Thymus (tissue), 11 donors: ENCODE measurements around the gene FRMD3. TPM values are rescaled to one million over a fixed set of nuclear protein-coding genes. Genes with fewer than 3 reads are reported as not detected.

Experiments used
- DNase-seq, 9 donors: peaks; one replicate each; pipeline ENCODE4 v3.0.0-alpha.2; 2013; ENCODE audit warnings: low spot score in 9 of 9, low read depth in 6 of 9, missing footprints in 1 of 9
- H3K27ac ChIP-seq, 2 donors: one replicate each; pipeline ENCODE4 v1.5.1; 2013; ENCODE audit warnings: control low read depth in 1 of 2, low read depth in 1 of 2, low read length in 1 of 2, mild to moderate bottlenecking in 1 of 2, moderate library complexity in 1 of 2
- H3K27me3 ChIP-seq, 2 donors: one replicate each; pipeline ENCODE4 v1.5.1; 2013; ENCODE audit warnings: low read length in 1 of 2; ENCODE audit not compliant: control insufficient read depth in 2 of 2, insufficient read depth in 1 of 2
- H3K36me3 ChIP-seq, 2 donors: one replicate each; pipeline ENCODE4 v1.5.1; 2013; ENCODE audit warnings: low read length in 1 of 2, mild to moderate bottlenecking in 1 of 2, moderate library complexity in 1 of 2; ENCODE audit not compliant: control insufficient read depth in 2 of 2, insufficient read depth in 2 of 2
- H3K4me1 ChIP-seq, 2 donors: one replicate each; pipeline ENCODE4 v1.5.1; 2013; ENCODE audit warnings: low read length in 2 of 2; ENCODE audit not compliant: control insufficient read depth in 2 of 2, insufficient read depth in 2 of 2
- H3K4me3 ChIP-seq, 2 donors: one replicate each; pipeline ENCODE4 v1.5.1; 2013; ENCODE audit warnings: low read length in 2 of 2, control low read depth in 1 of 2, mild to moderate bottlenecking in 1 of 2
- H3K9me3 ChIP-seq, 2 donors: one replicate each; pipeline ENCODE4 v1.5.1; 2013; ENCODE audit warnings: low read length in 1 of 2, mild to moderate bottlenecking in 1 of 2; ENCODE audit not compliant: control insufficient read depth in 2 of 2, insufficient read depth in 1 of 2
- WGBS: extraction: QIAGEN DNeasy Blood & Tissue Kit; methylation state at CpG from one replicate; pipeline ENCODE4 v1.1.7; 2013; 5-methylcytosine and 5-hydroxymethylcytosine counted together
- polyA plus RNA-seq: library from polyadenylated mRNA; stranded (reverse); fragments of 200-250 nt; gene quantifications from one replicate; pipeline ENCODE4 v1.2.3, GENCODE V29; 2013
- total RNA-seq: library from RNA; stranded (reverse); fragments of 120-200 nt; gene quantifications from one replicate; pipeline ENCODE4 v1.2.4, GENCODE V29; 2013
- donor health status: healthy.

FRMD3 gene
- total and polyA plus RNA-seq, 2 donors = 0.94 to 1.3 TPM

- no peaks in the 10 kb centered on the region for H3K4me1 ChIP-seq
- no peaks in the 10 kb centered on the region for H3K36me3 ChIP-seq
- WGBS = 84% methylated on average over 4 of the region's 4 CpGs
- H3K4me3 ChIP-seq = no peak overlapping the region
- no peaks in the 10 kb centered on the region for H3K9me3 ChIP-seq
- H3K27me3 ChIP-seq = no peaks in the 10 kb centered on the region
- no peak for DNase-seq
- no peak overlapping the region for H3K27ac ChIP-seq
Measured at GRCh38 chr9:83425240-83425639, 113.0 kb downstream of the FRMD3 start.

GRCh38 chr9:83424831-83425230, 113.4 kb downstream of the FRMD3 start:
- WGBS = 91% methylated on average over 2 of the region's 2 CpGs
- no peaks in the 10 kb centered on the region for H3K36me3 ChIP-seq
- no peak overlapping the region for H3K27ac ChIP-seq
- no peak overlapping the region for H3K4me3 ChIP-seq
- no peak for DNase-seq
- H3K4me1 ChIP-seq = no peaks in the 10 kb centered on the region
- no peaks in the 10 kb centered on the region for H3K27me3 ChIP-seq
- H3K9me3 ChIP-seq = no peaks in the 10 kb centered on the region

DNA sequence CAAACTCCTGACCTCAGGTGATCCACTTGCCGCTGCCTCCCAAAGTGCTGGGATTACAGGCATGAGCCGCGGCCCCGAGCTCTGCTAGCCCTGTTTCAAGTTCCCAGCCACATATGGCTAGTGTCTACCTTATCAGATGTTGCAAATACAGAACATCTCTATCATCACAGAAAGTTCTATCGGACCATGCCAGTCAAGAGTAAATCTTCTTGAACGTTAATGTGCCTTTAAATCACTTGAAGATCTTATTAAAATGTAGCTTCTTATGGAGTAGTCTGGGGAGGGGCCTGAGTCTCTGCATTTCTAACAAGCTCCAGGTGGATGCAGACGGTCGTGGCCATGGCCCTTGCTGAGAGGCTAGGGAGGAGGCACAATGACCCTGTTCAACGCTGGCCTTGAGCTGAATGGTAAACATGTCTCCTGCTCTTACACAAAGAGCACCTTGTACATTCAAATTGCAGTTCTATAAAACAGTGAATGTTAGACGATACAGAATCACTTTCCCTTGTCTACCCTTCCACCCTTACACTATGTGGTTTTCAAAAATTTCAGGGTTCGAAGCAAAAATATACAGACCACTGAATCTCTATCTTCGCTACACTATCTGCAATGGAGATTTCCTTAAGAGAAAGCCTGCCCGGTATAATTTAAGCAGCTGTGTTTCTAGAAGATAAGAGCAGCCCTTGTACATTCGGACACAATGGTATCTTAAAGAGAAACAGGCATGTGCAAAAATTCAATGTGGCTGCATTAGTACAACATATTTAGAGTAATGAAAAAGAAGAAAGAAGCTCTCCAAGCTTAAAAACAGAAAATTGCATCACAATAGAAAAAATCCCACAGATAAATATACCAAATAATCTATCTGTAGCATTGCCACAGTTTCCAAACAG, 114.1 kb downstream of the FRMD3 start:
- Histone ChIP-seq H3K9me3 (no peaks in the 10 kb centered on the region), H3K4me1 (no peaks in the 10 kb centered on the region), H3K4me3 (no peak overlapping the region), H3K27ac (no peak overlapping the region), H3K27me3 (no peaks in the 10 kb centered on the region), H3K36me3 (no peaks in the 10 kb centered on the region)
- no peak for DNase-seq
- WGBS = 83% methylated on average over 14 of the region's 14 CpGs

DNA sequence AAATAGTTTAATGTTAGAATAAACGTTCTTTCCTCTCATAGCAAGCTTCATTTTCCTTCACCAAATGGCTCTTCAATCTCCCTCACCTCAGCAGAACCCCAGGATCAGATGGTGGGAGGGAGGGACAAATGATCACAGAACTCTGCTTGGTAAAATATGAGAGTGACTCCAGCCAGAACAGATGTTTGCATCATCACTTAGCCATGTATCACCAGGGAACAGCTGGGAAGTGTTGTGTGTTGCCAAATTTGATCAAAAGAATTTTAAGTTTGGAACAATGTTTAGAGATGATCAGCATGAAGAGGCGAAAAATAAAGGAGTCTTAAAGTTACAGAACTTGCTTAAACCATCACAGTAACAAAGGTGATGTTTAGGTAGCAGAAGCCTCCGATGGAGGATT, 115.7 kb downstream of the FRMD3 start:
- Histone ChIP-seq H3K4me3 (no peak overlapping the region), H3K9me3 (no peaks in the 10 kb centered on the region), H3K27me3 (no peaks in the 10 kb centered on the region), H3K4me1 (no peaks in the 10 kb centered on the region), H3K36me3 (no peaks in the 10 kb centered on the region), H3K27ac (no peak overlapping the region)
- 91% methylated on average over 3 of the region's 3 CpGs for WGBS
- no peak for DNase-seq

DNA sequence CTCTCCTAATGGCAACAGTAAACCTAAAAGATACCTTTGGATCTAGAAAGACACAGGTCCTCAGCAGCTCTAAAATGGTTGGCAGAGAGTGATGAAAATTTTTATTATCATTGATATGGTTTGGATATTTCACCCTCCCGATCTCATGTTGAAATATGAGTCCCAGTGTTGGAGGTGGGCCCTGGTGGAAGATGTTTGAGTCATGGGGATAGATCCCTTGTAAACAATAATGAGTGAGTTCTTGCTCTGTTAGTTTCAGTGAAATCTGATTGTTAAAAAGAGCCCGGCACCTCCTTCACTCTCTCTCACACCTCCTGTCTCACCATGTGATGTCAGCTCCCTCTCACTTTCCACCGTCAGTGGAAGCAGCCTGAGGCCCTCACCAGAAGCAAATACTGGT, 117.7 kb downstream of the FRMD3 start:
- WGBS = 94% methylated on average over 3 of the region's 3 CpGs
- no peaks in the 10 kb centered on the region for H3K27me3 ChIP-seq

GRCh38 chr9:83419961-83420360, 118.2 kb downstream of the FRMD3 start:
- no peaks in the 10 kb centered on the region for H3K27me3 ChIP-seq
- no peak overlapping the region for H3K4me3 ChIP-seq
- no peaks in the 10 kb centered on the region for H3K4me1 ChIP-seq
- 93% methylated on average over 4 of the region's 4 CpGs for WGBS
- no peak overlapping the region for H3K27ac ChIP-seq
- H3K9me3 ChIP-seq = no peaks in the 10 kb centered on the region
- no peak for DNase-seq
- H3K36me3 ChIP-seq = no peaks in the 10 kb centered on the region

More for the DNA sequence above, 117.7 kb downstream of the FRMD3 start:
- Histone ChIP-seq H3K9me3 (no peaks in the 10 kb centered on the region), H3K36me3 (no peaks in the 10 kb centered on the region), H3K4me3 (no peak overlapping the region), H3K27ac (no peak overlapping the region), H3K4me1 (no peaks in the 10 kb centered on the region)
- DNase-seq = no peak

DNA sequence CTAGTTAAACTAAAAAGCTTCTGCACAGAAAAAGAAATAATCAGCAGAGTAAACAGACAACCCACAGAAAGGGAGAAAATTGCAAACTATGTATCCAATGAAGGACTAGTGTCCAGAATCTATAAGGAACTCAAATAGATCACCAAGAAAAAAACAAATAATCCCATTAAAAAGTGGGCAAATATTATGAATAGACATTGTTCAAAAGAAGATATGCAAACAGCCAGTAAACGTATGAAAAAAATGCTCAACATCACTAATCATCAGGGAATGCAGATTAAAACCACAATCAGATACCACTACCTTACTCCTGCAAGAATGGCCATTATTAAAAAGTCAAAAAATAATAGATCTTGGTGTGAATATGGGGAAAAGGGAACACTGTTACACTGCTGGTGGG, 119.9 kb downstream of the FRMD3 start:
- WGBS = 96% methylated on average over 1 of the region's 1 CpG
- H3K27ac ChIP-seq = no peak overlapping the region
- no peak overlapping the region for H3K4me3 ChIP-seq
- no peaks in the 10 kb centered on the region for H3K27me3 ChIP-seq
- no peak for DNase-seq
- no peaks in the 10 kb centered on the region for H3K36me3 ChIP-seq
- H3K4me1 ChIP-seq = no peaks in the 10 kb centered on the region
- H3K9me3 ChIP-seq = no peaks in the 10 kb centered on the region

GRCh38 chr9:83413367-83413766, 124.8 kb downstream of the FRMD3 start:
- H3K4me1 ChIP-seq = no peaks in the 10 kb centered on the region
- H3K27me3 ChIP-seq = no peaks in the 10 kb centered on the region
- 93% methylated on average over 4 of the region's 4 CpGs for WGBS
- no peak for DNase-seq
- no peaks in the 10 kb centered on the region for H3K9me3 ChIP-seq
- H3K36me3 ChIP-seq = no peaks in the 10 kb centered on the region
- no peak overlapping the region for H3K4me3 ChIP-seq
- H3K27ac ChIP-seq = no peak overlapping the region

DNA sequence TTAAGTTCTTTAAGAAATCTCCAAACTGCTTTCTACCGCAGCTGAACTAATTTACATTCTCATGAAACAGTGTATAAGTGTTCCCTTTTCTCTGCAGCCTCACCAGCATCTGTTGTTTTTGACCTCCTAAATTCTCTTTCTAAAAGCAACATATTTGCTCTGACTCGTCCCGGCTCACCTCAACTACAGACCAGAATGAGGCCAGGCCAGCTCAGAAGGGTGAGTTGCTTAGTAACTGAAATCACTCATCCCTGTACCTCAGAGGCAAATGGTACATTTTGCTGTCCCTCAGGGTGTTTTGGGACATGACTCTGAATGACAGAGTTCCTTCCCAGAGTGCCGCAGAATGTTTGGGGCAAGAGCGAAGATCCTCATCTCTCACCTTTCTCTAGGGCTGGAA, 127.5 kb downstream of the FRMD3 start:
- H3K36me3 ChIP-seq = no peaks in the 10 kb centered on the region
- WGBS = 98% methylated on average over 5 of the region's 5 CpGs
- no peak overlapping the region for H3K4me3 ChIP-seq
- no peaks in the 10 kb centered on the region for H3K27me3 ChIP-seq
- no peak for DNase-seq
- no peaks in the 10 kb centered on the region for H3K4me1 ChIP-seq
- no peaks in the 10 kb centered on the region for H3K9me3 ChIP-seq
- H3K27ac ChIP-seq = no peak overlapping the region
